ENCODE measurements around the gene ZNF365. TPM values are rescaled to one million over a fixed set of nuclear protein-coding genes. Genes with fewer than 3 reads are reported as not detected.

The ZNF365 gene
- total and polyA plus RNA-seq, 12 donors, result 0.11 to 2.3 (median 0.75) TPM; not detected in 2

GRCh38 chr10:62451611-62451975 is 77.4 kb downstream of the ZNF365 start:
- DNase-seq, result no peak
- WGBS, 4 donors, result 86 to 91% (median 87%) methylated on average over 2 of the region's 2 CpGs
- Histone ChIP-seq H3K4me3 (no peak overlapping the region), H3K9me3 (replicated peaks in 1 of 3) (no peaks in the 10 kb centered on the region), H3K36me3 (replicated peaks in 1 of 2) (no peaks in the 10 kb centered on the region), H3K4me1 (replicated peaks in 1 of 2) (no peaks in the 10 kb centered on the region), H3K27me3 (no peaks in the 10 kb centered on the region), H3K27ac (no peak overlapping the region)
- intact Hi-C loops (cut with DNase I), result no loop called here
- TF ChIP-seq POLR2A (IDR thresholded peaks at IDR 0.05), result no peak
- no peak for TF ChIP-seq CTCF (IDR thresholded peaks at IDR 0.05)

Small RNAs within 50 kb of the gene (small RNA-seq; reads per million reads assigned to genes)
- gene RN7SL591P, result 0 reads per million in 2 donors

Other genes with a start within 250 kb of the ZNF365 start
- 1 to 10 TPM in 1 of 9 donors, under 1 TPM in 4, not detected in 4; 0.07 to 3.4 (median 0.15) TPM for gene RTKN2, start 105.5 kb upstream of the ZNF365 start, total RNA-seq
- under 1 TPM; 0.07 to 0.08 (median 0.07) TPM for gene RTKN2, start 105.5 kb upstream of the ZNF365 start, polyA plus RNA-seq